A673 (cell line): ENCODE measurements around the gene CRELD2. TPM values are rescaled to one million over a fixed set of nuclear protein-coding genes. Genes with fewer than 3 reads are reported as not detected.

Experiments used
- BruUV-seq: library from RNA; stranded (reverse); fragments of 400-500 nt; replicated peaks from 2 replicates; lab custom pipeline; 2021; lab: Mats Ljungman, UMichigan
- CTCF ChIA-PET: fragments of 300-600 bp; sonication (Branson Sonifier 250); formaldehyde crosslinking; loops from one replicate; lab custom pipeline; 2022; ENCODE audit warnings: antibody characterized with exemption; lab: Charles Lee
- POLR2A ChIA-PET: fragments of 300-600 bp; sonication (Branson Sonifier 250); formaldehyde crosslinking; loops from one replicate; lab custom pipeline; 2022; ENCODE audit warnings: antibody characterized with exemption; ENCODE audit not compliant: low non-redundant PET; lab: Charles Lee
- DNase-seq: peaks from one replicate; pipeline ENCODE4 v3.0.0-alpha.2; 2015; ENCODE audit warnings: low spot score
- H3K27ac ChIP-seq: fragments of 200-600 bp; sonication (generic); 2 replicates; pipeline ENCODE4 v1.5.1; 2016; ENCODE audit warnings: mixed run types, low read depth, mild to moderate bottlenecking, mixed read lengths, antibody characterized with exemption, low read length; ENCODE audit not compliant: poor library complexity, severe bottlenecking
- H3K27me3 ChIP-seq: fragments of 200-600 bp; sonication (generic); replicated peaks from 2 replicates; pipeline ENCODE4 v1.6.1; 2017; ENCODE audit warnings: mixed run types, low read depth, mild to moderate bottlenecking, mixed read lengths, antibody characterized with exemption, low read length; ENCODE audit not compliant: insufficient read depth, poor library complexity
- H3K36me3 ChIP-seq: fragments of 200-600 bp; sonication (generic); 2 replicates; pipeline ENCODE4 v1.6.1; 2016; ENCODE audit warnings: mixed run types, mild to moderate bottlenecking, mixed read lengths, antibody characterized with exemption, low read length; ENCODE audit not compliant: insufficient read depth, poor library complexity, severe bottlenecking
- H3K4me1 ChIP-seq: fragments of 200-600 bp; sonication (generic); 2 replicates; pipeline ENCODE4 v1.6.1; 2017; ENCODE audit warnings: mixed run types, mild to moderate bottlenecking, mixed read lengths, antibody characterized with exemption, low read length; ENCODE audit not compliant: insufficient read depth, poor library complexity, severe bottlenecking
- H3K4me3 ChIP-seq: fragments of 200-600 bp; sonication (generic); 2 replicates; pipeline ENCODE4 v1.5.1; 2016; ENCODE audit warnings: low read depth, mixed run types, mild to moderate bottlenecking, mixed read lengths, low read length; ENCODE audit not compliant: poor library complexity, severe bottlenecking
- H3K9me3 ChIP-seq: fragments of 200-600 bp; sonication (generic); 2 replicates; pipeline ENCODE4 v1.6.1; 2016; ENCODE audit warnings: mixed run types, low read depth, mild to moderate bottlenecking, mixed read lengths, antibody characterized with exemption, low read length; ENCODE audit not compliant: poor library complexity, severe bottlenecking
- CTCF ChIP-seq: fragments of 300-800, 200-600 bp; sonication (generic); conservative IDR thresholded peaks from 2 replicates; pipeline ENCODE4 v1.5.1; 2017; ENCODE audit warnings: low read depth, mild to moderate bottlenecking, antibody characterized with exemption, low read length, moderate library complexity, mixed read lengths
- EZH2 ChIP-seq: fragments of 200-600 bp; sonication (generic); IDR thresholded peaks from 2 replicates; pipeline ENCODE4 v1.6.1; 2017; ENCODE audit warnings: borderline replicate concordance, low read depth, mild to moderate bottlenecking, mixed read lengths, antibody characterized with exemption, low read length; ENCODE audit not compliant: poor library complexity, severe bottlenecking
- intact Hi-C: fragments of 100-400 bp; cut with micrococcal nuclease; formaldehyde crosslinking; loops from one replicate; pipeline ENCODE4 v1.10.0; 2022; ENCODE audit not compliant: unreplicated experiment
- total RNA-seq: library from RNA; stranded (reverse); gene quantifications from 2 replicates; pipeline ENCODE4 v1.2.3, GENCODE V29; 2021

CRELD2 gene
- total RNA-seq, 1 experiment from 2014 or later, result 54.7 TPM

- no peak overlapping the region for H3K4me3 ChIP-seq
- intact Hi-C loops, result no loop called here
- no peak for DNase-seq
- BruUV-seq, result no TSS peak
- no peaks in the 10 kb centered on the region for H3K27me3 ChIP-seq
- peaks cover 36% of the 10 kb centered on the region for H3K36me3 ChIP-seq
- H3K27ac ChIP-seq, result no peak overlapping the region
- ChIA-PET POLR2A (no interaction called here), CTCF (no interaction called here)
- no peaks in the 10 kb centered on the region for H3K4me1 ChIP-seq
- TF ChIP-seq CTCF, result no peak
- TF ChIP-seq EZH2, result no peak
- no peaks in the 10 kb centered on the region for H3K9me3 ChIP-seq
These were observed 7.9 kb upstream of the CRELD2 start for GRCh38 chr22:49910229-49911155.

- no TSS peak for BruUV-seq
- no peak overlapping the region for H3K4me3 ChIP-seq
- intact Hi-C loops, result no loop called here
- CTCF ChIA-PET, result interaction anchor here (0.8 kb wide), 1 partner anchor 57 kb away, joined by 3 read pairs; no protein-coding TSS in a partner anchor
- DNase-seq, result no peak
- no peaks in the 10 kb centered on the region for H3K27me3 ChIP-seq
- POLR2A ChIA-PET, result no interaction called here
- H3K27ac ChIP-seq, result no peak overlapping the region
- TF ChIP-seq EZH2, result no peak
- peaks cover 33% of the 10 kb centered on the region for H3K36me3 ChIP-seq
- H3K9me3 ChIP-seq, result no peaks in the 10 kb centered on the region
- no peaks in the 10 kb centered on the region for H3K4me1 ChIP-seq
These were observed 6.4 kb upstream of the CRELD2 start for GRCh38 chr22:49911881-49912625.

GRCh38 chr22:49913026-49913425, 5.4 kb upstream of the CRELD2 start:
- BruUV-seq, result no TSS peak
- no peak for DNase-seq
- no peaks in the 10 kb centered on the region for H3K27me3 ChIP-seq
- TF ChIP-seq CTCF (no peak), EZH2 (no peak)
- ChIA-PET POLR2A (no interaction called here), CTCF (no interaction called here)
- H3K4me3 ChIP-seq, result no peak overlapping the region
- H3K9me3 ChIP-seq, result no peaks in the 10 kb centered on the region
- intact Hi-C loops, result no loop called here
- H3K27ac ChIP-seq, result no peak overlapping the region
- peaks cover 24% of the 10 kb centered on the region for H3K36me3 ChIP-seq
- H3K4me1 ChIP-seq, result no peaks in the 10 kb centered on the region
